GM23248 (cell line): ENCODE data around the gene DNASE2. TPM values are rescaled to one million over a fixed set of nuclear protein-coding genes. Genes with fewer than 3 reads are reported as not detected.

Experiments used
- DNase-seq: peaks from one replicate; pipeline ENCODE4 v3.0.0-alpha.2; 2015
- H2AFZ ChIP-seq: fragments of 200-600 bp; sonication (generic); 2 replicates; pipeline ENCODE4 v1.6.1; 2016; ENCODE audit warnings: antibody characterized with exemption
- H3F3A ChIP-seq: fragments of 200-600 bp; sonication (generic); 2 replicates; pipeline ENCODE4 v1.6.1; 2016; ENCODE audit warnings: mild to moderate bottlenecking, antibody characterized with exemption, mixed run types; ENCODE audit not compliant: insufficient read depth
- H3K27ac ChIP-seq: fragments of 200-600 bp; sonication (generic); 2 replicates; pipeline ENCODE4 v1.5.1; 2016; ENCODE audit warnings: mild to moderate bottlenecking
- H3K27me3 ChIP-seq: fragments of 200-600 bp; sonication (generic); replicated peaks from 2 replicates; pipeline ENCODE4 v1.6.1; 2016; ENCODE audit warnings: mild to moderate bottlenecking; ENCODE audit not compliant: insufficient read depth
- H3K36me3 ChIP-seq: fragments of 200-600 bp; sonication (generic); 2 replicates; pipeline ENCODE4 v1.6.1; 2016; ENCODE audit warnings: low read depth, mild to moderate bottlenecking
- H3K4me1 ChIP-seq: fragments of 200-600 bp; sonication (generic); 2 replicates; pipeline ENCODE4 v1.6.1; 2016; ENCODE audit warnings: mild to moderate bottlenecking; ENCODE audit not compliant: insufficient read depth
- H3K4me2 ChIP-seq: fragments of 200-600 bp; sonication (generic); one replicate; pipeline ENCODE4 v1.6.1; 2016; ENCODE audit warnings: mild to moderate bottlenecking; ENCODE audit not compliant: unreplicated experiment
- H3K4me3 ChIP-seq: fragments of 200-600 bp; sonication (generic); 2 replicates; pipeline ENCODE4 v1.5.1; 2016; ENCODE audit warnings: mild to moderate bottlenecking
- H3K79me2 ChIP-seq: fragments of 200-600 bp; sonication (generic); 2 replicates; pipeline ENCODE4 v1.6.1; 2016; ENCODE audit warnings: mild to moderate bottlenecking; ENCODE audit not compliant: insufficient read depth
- H3K9ac ChIP-seq: fragments of 200-600 bp; sonication (generic); 2 replicates; pipeline ENCODE4 v1.6.1; 2016; ENCODE audit warnings: mild to moderate bottlenecking
- H3K9me2 ChIP-seq: fragments of 200-600 bp; sonication (generic); 2 replicates; pipeline ENCODE4 v1.6.1; 2016; ENCODE audit warnings: mixed run types, mild to moderate bottlenecking, moderate library complexity; ENCODE audit not compliant: insufficient read depth
- H3K9me3 ChIP-seq: fragments of 200-600 bp; sonication (generic); one replicate; pipeline ENCODE4 v1.6.1; 2017; ENCODE audit warnings: low read depth
- H4K20me1 ChIP-seq: fragments of 200-600 bp; sonication (generic); 2 replicates; pipeline ENCODE4 v1.6.0; 2016; ENCODE audit not compliant: insufficient read depth
- EZH2 ChIP-seq: fragments of 200-600 bp; sonication (generic); IDR thresholded peaks from 2 replicates; pipeline ENCODE4 v1.6.1; 2018; ENCODE audit warnings: antibody characterized with exemption, mild to moderate bottlenecking; ENCODE audit not compliant: insufficient read depth, poor library complexity, severe bottlenecking
- EZH2phosphoT487 ChIP-seq: fragments of 200-600 bp; sonication (generic); IDR thresholded peaks from 2 replicates; pipeline ENCODE4 v1.6.1; 2018; ENCODE audit warnings: antibody characterized with exemption, moderate library complexity, mild to moderate bottlenecking, low read depth; ENCODE audit not compliant: insufficient read depth
- WGBS, 2 experiments: methylation state at CpG; one replicate each; pipeline ENCODE4 v1.1.6; 2015 to 2017; ENCODE audit warnings: low lambda C conversion rate in 2 of 2, low coverage in 1 of 2; ENCODE audit errors: missing lambda C conversion rate in 2 of 2; 5-methylcytosine and 5-hydroxymethylcytosine counted together
- in situ Hi-C: fragments of 300-500 bp; cut with MboI; formaldehyde crosslinking; loops from 2 replicates; pipeline ENCODE4 v1.15.0; 2020
- polyA plus RNA-seq: library from polyadenylated mRNA; unstranded; fragments of >200 nt; fragmentation: Nextera tagmentation; extraction: Ambion mirVana; gene quantifications from 2 replicates; pipeline ENCODE4 v1.2.1, GENCODE V29; 2016
- total RNA-seq: library from RNA; depleted of rRNA; stranded (reverse); fragments of >200 nt; shearing (Covaris generic); gene quantifications from 2 replicates; pipeline ENCODE4 v1.2.3, GENCODE V29; 2014

The DNASE2 gene
- total and polyA plus RNA-seq, 2 experiments from 2014 or later = 40.9 to 51.7 TPM

DNA sequence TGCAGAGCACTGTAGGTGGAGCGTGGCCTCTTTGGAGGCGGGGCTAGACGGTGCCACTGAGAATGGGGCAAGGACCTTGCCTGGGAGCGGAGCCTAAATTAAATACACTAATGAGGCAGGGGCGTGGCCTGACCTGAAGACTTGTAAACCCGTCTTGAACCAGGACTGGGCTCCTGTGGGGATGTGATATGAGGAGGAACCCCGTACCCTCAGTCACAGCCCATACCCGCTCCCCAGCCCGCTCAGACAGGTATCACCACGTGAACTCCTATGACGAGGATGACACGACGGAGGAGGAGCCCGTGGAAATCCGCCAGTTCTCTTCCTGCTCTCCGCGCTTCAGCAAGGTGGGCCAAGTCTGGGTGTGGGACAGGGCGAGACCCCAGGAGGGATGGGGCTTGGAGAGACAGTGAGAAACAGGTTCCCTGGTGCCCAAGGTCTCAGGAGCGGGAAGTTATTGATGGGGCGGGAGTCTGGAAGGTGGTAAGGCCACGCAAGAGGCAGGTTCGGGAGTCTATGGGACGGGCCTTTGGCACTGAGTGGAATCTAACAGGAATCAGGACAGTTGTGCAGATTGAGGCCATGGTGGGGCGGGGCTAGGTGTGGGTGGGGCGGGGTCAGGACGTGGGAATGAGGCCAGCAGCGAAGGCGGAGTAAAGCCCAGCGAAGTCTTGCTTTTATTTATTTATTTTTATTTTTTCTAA is 14.7 kb downstream of the DNASE2 start:
- Histone ChIP-seq H2AFZ (no peak overlapping the region), H3K27me3 (no peaks in the 10 kb centered on the region), H3K4me1 (no peaks in the 10 kb centered on the region), H4K20me1 (no peaks in the 10 kb centered on the region), H3K36me3 (no peaks in the 10 kb centered on the region), H3F3A (no peaks in the 10 kb centered on the region), H3K9me2 (no peaks in the 10 kb centered on the region), H3K4me2 (no peak overlapping the region), H3K9me3 (no peaks in the 10 kb centered on the region), H3K9ac (no peak overlapping the region), H3K27ac (no peak overlapping the region), H3K4me3 (no peak overlapping the region), H3K79me2 (no peaks in the 10 kb centered on the region)
- in situ Hi-C loops = no loop called here
- 81 to 82% methylated on average over 28 to 29 of the region's 29 CpGs for WGBS, 2 experiments
- no peak for DNase-seq
- TF ChIP-seq EZH2phosphoT487 (no peak), EZH2 (no peak)

DNA sequence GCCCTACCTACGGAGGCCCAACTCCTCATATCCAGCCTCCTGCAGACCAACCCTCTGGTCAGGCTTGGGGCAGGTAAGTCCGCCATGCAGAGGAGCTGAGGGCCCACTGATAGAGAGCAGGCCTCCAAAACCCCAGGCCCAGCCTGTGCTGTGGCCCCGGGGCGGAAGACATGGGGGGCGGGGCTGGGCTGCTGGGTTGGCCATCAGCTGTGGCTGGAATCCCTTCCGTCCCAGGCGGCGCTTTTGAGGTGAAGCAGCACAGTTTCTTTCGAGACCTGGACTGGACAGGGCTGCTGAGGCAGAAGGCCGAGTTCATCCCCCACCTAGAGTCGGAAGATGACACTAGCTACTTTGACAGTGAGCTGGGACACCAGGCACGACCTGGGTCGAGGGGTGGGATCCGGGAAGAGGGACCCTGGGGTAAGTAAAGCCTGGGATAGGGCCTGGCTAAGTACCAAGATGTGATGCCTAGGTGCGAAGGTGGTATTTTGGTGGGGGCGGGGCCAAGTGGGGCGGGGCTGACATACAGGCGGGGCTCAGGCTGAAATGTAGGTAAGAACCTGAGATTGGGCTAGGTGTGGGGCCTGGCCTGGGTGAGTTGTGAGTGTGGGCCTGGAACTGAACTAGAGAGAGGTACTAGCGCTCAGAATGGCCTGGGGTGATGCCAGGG is 15.4 kb downstream of the DNASE2 start:
- Histone ChIP-seq H3K27me3 (no peaks in the 10 kb centered on the region), H3K4me3 (no peak overlapping the region), H3K4me2 (no peak overlapping the region), H3F3A (no peaks in the 10 kb centered on the region), H3K4me1 (no peaks in the 10 kb centered on the region), H3K27ac (no peak overlapping the region), H4K20me1 (no peaks in the 10 kb centered on the region), H2AFZ (no peak overlapping the region), H3K9me3 (no peaks in the 10 kb centered on the region), H3K9me2 (no peaks in the 10 kb centered on the region), H3K36me3 (no peaks in the 10 kb centered on the region), H3K79me2 (no peaks in the 10 kb centered on the region), H3K9ac (no peak overlapping the region)
- DNase-seq = no peak
- TF ChIP-seq EZH2phosphoT487 (no peak), EZH2 (no peak)
- in situ Hi-C loops = no loop called here
- 74 to 80% methylated on average over 17 to 19 of the region's 19 CpGs for WGBS, 2 experiments

DNA sequence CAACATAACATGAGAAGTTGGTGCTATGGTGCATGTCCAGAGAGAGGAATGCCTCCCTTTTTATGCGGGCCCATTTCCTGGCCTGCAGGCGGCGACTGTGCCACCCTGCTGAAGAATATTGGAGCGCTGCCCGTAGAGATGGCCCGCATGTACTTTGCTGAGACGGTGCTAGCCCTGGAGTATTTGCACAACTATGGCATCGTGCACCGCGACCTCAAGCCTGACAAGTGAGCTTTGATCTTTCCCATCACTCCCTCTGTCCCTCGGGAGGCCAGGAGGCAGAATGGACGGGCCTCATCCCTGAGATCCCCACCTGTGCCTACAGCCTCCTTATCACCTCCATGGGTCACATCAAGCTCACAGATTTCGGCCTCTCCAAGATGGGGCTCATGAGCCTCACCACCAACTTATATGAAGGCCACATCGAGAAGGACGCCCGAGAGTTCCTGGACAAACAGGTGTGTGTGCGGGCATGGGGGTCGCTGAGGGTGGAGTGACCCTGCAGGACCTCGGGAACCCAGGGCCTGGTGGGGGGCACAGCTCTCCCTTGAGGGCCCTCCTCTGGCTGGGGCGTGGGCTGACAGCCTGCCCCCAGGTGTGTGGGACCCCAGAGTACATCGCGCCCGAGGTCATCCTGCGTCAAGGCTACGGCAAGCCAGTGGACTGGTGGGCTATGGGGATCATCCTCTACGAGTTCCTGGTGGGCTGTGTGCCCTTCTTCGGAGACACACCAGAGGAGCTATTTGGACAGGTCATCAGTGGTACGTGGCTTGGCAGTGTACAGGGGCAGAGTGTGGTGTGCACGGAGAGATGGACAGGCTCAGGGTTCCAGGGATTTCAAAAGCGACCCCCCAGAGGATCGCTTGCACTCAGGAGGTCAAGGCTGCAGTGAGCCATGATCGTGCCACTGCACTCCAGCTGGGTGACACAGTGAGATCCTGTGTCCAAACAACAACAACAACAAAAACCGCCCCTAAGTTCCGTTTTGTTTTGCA is 16.2 kb downstream of the DNASE2 start:
- no peak overlapping the region for H3K27ac ChIP-seq
- no peak overlapping the region for H3K4me3 ChIP-seq
- no peaks in the 10 kb centered on the region for H3K79me2 ChIP-seq
- no peaks in the 10 kb centered on the region for H3F3A ChIP-seq
- DNase-seq = no peak
- no peaks in the 10 kb centered on the region for H3K9me2 ChIP-seq
- H3K4me2 ChIP-seq = no peak overlapping the region
- no peak overlapping the region for H3K9ac ChIP-seq
- no peaks in the 10 kb centered on the region for H3K36me3 ChIP-seq
- H3K4me1 ChIP-seq = no peaks in the 10 kb centered on the region
- H3K9me3 ChIP-seq = no peaks in the 10 kb centered on the region
- TF ChIP-seq EZH2phosphoT487 (no peak), EZH2 (no peak)
- in situ Hi-C loops = no loop called here
- H3K27me3 ChIP-seq = no peaks in the 10 kb centered on the region
- no peak overlapping the region for H2AFZ ChIP-seq
- 85 to 87% methylated on average over 31 to 34 of the region's 34 CpGs for WGBS, 2 experiments
- no peaks in the 10 kb centered on the region for H4K20me1 ChIP-seq

DNA sequence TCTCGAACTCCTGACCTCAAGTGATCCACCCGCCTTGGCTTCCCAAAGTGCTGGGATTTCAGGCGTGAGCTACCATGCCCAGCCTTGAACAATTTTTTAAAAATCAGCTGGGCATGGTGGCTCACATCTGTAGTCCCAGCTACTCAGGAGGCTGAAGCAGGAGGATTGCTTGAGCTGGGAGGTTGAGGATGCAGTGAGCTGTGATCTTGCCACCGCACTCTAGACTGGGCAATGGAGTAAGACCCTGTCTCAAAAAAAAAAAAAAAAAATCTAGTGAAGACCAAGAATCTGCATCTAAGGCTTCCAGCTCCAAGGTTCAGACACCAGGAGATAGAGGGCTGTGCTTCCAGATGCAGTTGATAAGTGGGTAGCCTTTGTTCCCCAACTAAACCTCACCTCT is 17.1 kb downstream of the DNASE2 start:
- WGBS, 2 experiments = 61 to 66% methylated on average over 4 of the region's 4 CpGs
- no peak for DNase-seq
- Histone ChIP-seq H3K9ac (no peak overlapping the region), H3K9me2 (no peaks in the 10 kb centered on the region), H3F3A (no peaks in the 10 kb centered on the region), H3K27me3 (no peaks in the 10 kb centered on the region), H3K36me3 (no peaks in the 10 kb centered on the region), H3K9me3 (no peaks in the 10 kb centered on the region), H3K4me1 (no peaks in the 10 kb centered on the region), H3K4me2 (no peak overlapping the region), H3K27ac (no peak overlapping the region), H2AFZ (no peak overlapping the region), H4K20me1 (no peaks in the 10 kb centered on the region), H3K79me2 (no peaks in the 10 kb centered on the region), H3K4me3 (no peak overlapping the region)
- TF ChIP-seq EZH2phosphoT487 (no peak), EZH2 (no peak)
- in situ Hi-C loops = no loop called here
